ENCODE results near the gene SHISAL2A.
A peak's percentile ranks its signal among the peaks of the same experiment; 100 is the strongest.

DNA sequence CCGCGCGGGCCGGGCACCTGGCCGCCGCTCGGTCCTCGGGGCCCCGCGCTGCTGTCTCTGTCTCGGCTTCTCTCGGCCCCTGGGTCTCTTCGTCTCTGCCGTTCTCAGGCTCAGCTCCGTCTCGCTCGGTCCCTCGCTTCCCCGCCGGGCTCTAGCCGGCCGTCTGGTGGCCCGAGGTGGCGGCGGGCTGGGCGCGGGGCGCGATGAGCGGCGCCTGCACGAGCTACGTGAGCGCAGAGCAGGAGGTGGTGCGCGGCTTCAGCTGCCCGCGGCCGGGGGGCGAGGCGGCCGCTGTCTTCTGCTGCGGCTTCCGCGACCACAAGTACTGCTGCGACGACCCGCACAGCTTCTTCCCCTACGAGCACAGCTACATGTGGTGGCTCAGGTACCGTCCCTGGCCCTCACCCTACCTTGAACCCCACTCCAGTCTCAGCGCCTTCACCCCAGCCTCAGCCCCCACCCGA lies 355 bp downstream of the SHISAL2A start:
- TF ChIP-seq, protein P1, sequence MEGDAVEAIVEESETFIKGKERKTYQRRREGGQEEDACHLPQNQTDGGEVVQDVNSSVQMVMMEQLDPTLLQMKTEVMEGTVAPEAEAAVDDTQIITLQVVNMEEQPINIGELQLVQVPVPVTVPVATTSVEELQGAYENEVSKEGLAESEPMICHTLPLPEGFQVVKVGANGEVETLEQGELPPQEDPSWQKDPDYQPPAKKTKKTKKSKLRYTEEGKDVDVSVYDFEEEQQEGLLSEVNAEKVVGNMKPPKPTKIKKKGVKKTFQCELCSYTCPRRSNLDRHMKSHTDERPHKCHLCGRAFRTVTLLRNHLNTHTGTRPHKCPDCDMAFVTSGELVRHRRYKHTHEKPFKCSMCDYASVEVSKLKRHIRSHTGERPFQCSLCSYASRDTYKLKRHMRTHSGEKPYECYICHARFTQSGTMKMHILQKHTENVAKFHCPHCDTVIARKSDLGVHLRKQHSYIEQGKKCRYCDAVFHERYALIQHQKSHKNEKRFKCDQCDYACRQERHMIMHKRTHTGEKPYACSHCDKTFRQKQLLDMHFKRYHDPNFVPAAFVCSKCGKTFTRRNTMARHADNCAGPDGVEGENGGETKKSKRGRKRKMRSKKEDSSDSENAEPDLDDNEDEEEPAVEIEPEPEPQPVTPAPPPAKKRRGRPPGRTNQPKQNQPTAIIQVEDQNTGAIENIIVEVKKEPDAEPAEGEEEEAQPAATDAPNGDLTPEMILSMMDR (IDR thresholded peaks at IDR 0.05; ENCODE audit: extremely low read depth in 1 of 2, insufficient read depth in 1 of 2, low read depth in 1 of 2, low read length in 2 of 2): no peak
- no peak for TF ChIP-seq POLR2A (IDR thresholded peaks at IDR 0.05; ENCODE audit: low read depth, low read length)
- peak; percentile 88 for TF ChIP-seq EZH2 (IDR thresholded peaks at IDR 0.05; ENCODE audit: borderline replicate concordance, low read depth, low read length, severe bottlenecking)
- no peak for TF ChIP-seq JUN (IDR thresholded peaks at IDR 0.05; ENCODE audit: borderline replicate concordance, insufficient read depth, insufficient read length, low read depth)
- TF ChIP-seq POLR2AphosphoS5 (IDR thresholded peaks at IDR 0.05; ENCODE audit: insufficient read depth, low read depth, low read length): no peak
- no peak for TF ChIP-seq MYC (IDR thresholded peaks at IDR 0.05; ENCODE audit: low read depth, low read length)
- TF ChIP-seq GATA2 (IDR thresholded peaks at IDR 0.05; ENCODE audit: insufficient read depth, insufficient read length, low read depth, low read length): no peak

Data from endothelial cell of umbilical vein (primary cell).